ENCODE results near the gene ZCCHC8.
"Not testable (repeated sequence)": the region's sequence is repeated elsewhere in the genome, so short reads cannot be mapped to it uniquely, and the experiment has no call there.

ZCCHC8 gene

DNA sequence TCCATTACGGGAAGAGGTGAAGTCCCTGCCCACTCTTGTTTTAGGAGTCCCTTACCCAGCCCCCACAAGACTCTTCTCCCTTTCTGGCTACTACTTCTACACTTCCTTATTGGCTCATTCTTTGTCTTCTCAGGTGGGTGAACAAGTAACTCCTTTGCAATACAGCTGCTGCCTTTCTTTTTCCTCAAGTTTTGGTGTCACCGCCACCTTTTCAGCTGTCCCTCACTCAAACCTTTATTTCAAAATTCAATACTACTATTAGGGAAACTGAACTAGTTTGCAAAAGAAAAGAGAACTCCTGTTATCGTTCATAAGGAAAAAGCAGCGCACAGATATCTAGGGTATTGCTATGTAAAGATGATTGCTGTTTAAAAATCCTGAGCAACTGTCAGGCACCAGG, 19.9 kb upstream of the ZCCHC8 start:
- ATAC-seq (replicated peaks) (no peak), DNase-seq (no peak)
- no peaks in the 10 kb centered on the region for H3K9me3 Mint-ChIP-seq
- no peak overlapping the region for H3K4me3 Mint-ChIP-seq
- H3K27ac Mint-ChIP-seq, result no peak overlapping the region
- H3K27me3 Mint-ChIP-seq, result no peaks in the 10 kb centered on the region
- H3K36me3 Mint-ChIP-seq (ENCODE audit: insufficient read depth), result peaks cover 92% of the 10 kb centered on the region
- H3K4me1 Mint-ChIP-seq (ENCODE audit: low read depth in 2 of 2), result peaks cover 25 to 55% of the 10 kb centered on the region in 2 donors

GRCh38 chr12:122519418-122519817, 18.7 kb upstream of the ZCCHC8 start:
- Mint-ChIP-seq H3K4me3 (no peak overlapping the region), H3K9me3 (no peaks in the 10 kb centered on the region), H3K4me1 (ENCODE audit: low read depth in 2 of 2) (peaks cover 22 to 47% of the 10 kb centered on the region in 2 donors), H3K27ac (no peak overlapping the region), H3K36me3 (ENCODE audit: insufficient read depth) (peaks cover 96% of the 10 kb centered on the region), H3K27me3 (no peaks in the 10 kb centered on the region)
- ATAC-seq (replicated peaks) (no peak), DNase-seq (no peak)

- no peak overlapping the region for H3K4me3 Mint-ChIP-seq
- peaks cover 97% of the 10 kb centered on the region for H3K36me3 Mint-ChIP-seq (ENCODE audit: insufficient read depth)
- no peak for ATAC-seq (replicated peaks)
- no peaks in the 10 kb centered on the region for H3K9me3 Mint-ChIP-seq
- DNase-seq, result no peak
- peaks cover 17 to 42% of the 10 kb centered on the region in 2 donors for H3K4me1 Mint-ChIP-seq (ENCODE audit: low read depth in 2 of 2)
- H3K27me3 Mint-ChIP-seq, result no peaks in the 10 kb centered on the region
- peak overlapping the region in 1 of 2 donors; percentile 62 for H3K27ac Mint-ChIP-seq
Observed at GRCh38 chr12:122518908-122519307, 18.2 kb upstream of the ZCCHC8 start.

DNA sequence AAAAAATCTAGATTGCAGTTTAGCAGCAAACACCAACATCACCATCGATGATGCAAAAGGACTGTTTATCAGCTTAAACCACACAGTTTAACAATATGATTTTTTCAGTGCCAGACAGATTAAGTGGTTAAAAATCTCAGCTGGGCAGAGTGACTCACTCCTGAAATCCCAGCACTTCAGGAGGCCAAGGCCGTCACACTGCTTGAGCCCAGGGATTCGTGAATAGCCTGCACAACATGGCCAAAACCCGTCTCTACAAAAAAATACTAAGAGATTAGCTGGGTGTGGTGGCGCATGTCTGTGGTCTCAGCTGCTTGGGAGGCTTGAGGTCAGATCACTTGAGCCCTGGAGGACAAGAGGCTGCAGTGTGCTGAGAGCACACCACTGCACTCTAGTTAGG, 17.1 kb upstream of the ZCCHC8 start:
- DNase-seq (no peak), ATAC-seq (replicated peaks) (no peak)
- Mint-ChIP-seq H3K4me1 (ENCODE audit: low read depth in 2 of 2) (peaks cover 10 to 32% of the 10 kb centered on the region in 2 donors), H3K27me3 (no peaks in the 10 kb centered on the region), H3K9me3 (no peaks in the 10 kb centered on the region), H3K27ac (peak overlapping the region in 1 of 2 donors; percentile 64), H3K4me3 (no peak overlapping the region), H3K36me3 (ENCODE audit: insufficient read depth) (peaks cover 97% of the 10 kb centered on the region)

DNA sequence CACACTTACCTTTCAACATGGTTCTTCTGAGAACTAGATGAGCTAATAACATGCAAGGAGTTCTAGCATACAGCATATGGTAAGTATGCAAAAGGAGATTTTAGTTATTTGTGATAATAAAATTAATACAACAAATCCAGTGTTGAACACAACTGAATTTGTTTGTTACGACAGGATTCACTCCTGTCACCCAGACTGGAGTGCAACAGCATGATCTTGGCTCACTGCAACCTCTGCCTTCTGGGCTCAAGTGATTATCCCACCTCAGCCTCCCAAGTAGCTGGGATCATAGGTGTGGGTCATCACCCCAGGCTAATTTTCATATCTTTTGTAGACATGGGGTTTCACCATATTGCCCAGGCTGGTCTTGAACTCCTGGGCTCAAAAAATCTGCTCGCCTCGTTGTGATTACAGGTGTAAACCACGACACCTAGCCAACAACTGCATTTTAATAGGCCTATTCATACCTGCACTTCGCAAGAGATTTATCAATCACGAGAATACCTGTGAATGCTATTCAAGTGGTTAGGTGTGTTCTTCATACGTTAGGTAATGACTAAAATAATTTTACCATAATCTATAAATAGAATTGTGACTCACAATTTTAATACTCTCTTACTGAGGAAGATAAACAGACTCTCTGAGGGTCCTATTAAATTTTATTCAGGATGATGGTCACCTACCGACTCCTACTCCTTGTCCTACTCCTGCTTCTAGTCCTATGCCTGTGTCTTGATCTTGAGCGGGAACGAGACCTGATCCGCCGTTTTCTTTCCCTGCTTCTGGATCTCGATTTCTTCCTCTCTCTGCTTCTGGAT, 16.0 kb upstream of the ZCCHC8 start:
- H3K27ac Mint-ChIP-seq, result no peak overlapping the region
- H3K4me3 Mint-ChIP-seq, result no peak overlapping the region
- H3K36me3 Mint-ChIP-seq (ENCODE audit: insufficient read depth), result peaks cover 99% of the 10 kb centered on the region
- no peaks in the 10 kb centered on the region for H3K27me3 Mint-ChIP-seq
- peaks cover 8 to 23% of the 10 kb centered on the region in 2 donors for H3K4me1 Mint-ChIP-seq (ENCODE audit: low read depth in 2 of 2)
- ATAC-seq (replicated peaks), result no peak
- DNase-seq, result no peak
- H3K9me3 Mint-ChIP-seq, result no peaks in the 10 kb centered on the region

GRCh38 chr12:122515275-122515674, 14.5 kb upstream of the ZCCHC8 start:
- H3K27me3 Mint-ChIP-seq, result no peaks in the 10 kb centered on the region
- H3K27ac Mint-ChIP-seq, result no peak overlapping the region
- H3K4me1 Mint-ChIP-seq (ENCODE audit: low read depth in 2 of 2), result peaks cover 8 to 18% of the 10 kb centered on the region in 2 donors
- H3K9me3 Mint-ChIP-seq, result no peaks in the 10 kb centered on the region
- peaks cover 99% of the 10 kb centered on the region for H3K36me3 Mint-ChIP-seq (ENCODE audit: insufficient read depth)
- ATAC-seq (replicated peaks) (no peak), DNase-seq (no peak)
- no peak overlapping the region for H3K4me3 Mint-ChIP-seq

GRCh38 chr12:122513660-122514059, 12.9 kb upstream of the ZCCHC8 start:
- Mint-ChIP-seq H3K36me3 (ENCODE audit: insufficient read depth) (peaks cover 99% of the 10 kb centered on the region), H3K4me3 (no peak overlapping the region)

GRCh38 chr12:122513028-122513427, 12.3 kb upstream of the ZCCHC8 start:
- not testable (repeated sequence) for H3K27ac Mint-ChIP-seq; H3K9me3 Mint-ChIP-seq; ATAC-seq (replicated peaks); H3K27me3 Mint-ChIP-seq; H3K4me1 Mint-ChIP-seq (ENCODE audit: low read depth in 2 of 2); DNase-seq; H3K4me3 Mint-ChIP-seq
- peaks cover 99% of the 10 kb centered on the region for H3K36me3 Mint-ChIP-seq (ENCODE audit: insufficient read depth)

More at GRCh38 chr12:122513660-122514059, 12.9 kb upstream of the ZCCHC8 start:
- DNase-seq, result no peak
- Mint-ChIP-seq H3K9me3 (no peaks in the 10 kb centered on the region), H3K27ac (no peak overlapping the region), H3K4me1 (ENCODE audit: low read depth in 2 of 2) (peaks cover 2 to 8% of the 10 kb centered on the region in 2 donors), H3K27me3 (no peaks in the 10 kb centered on the region)
- no peak for ATAC-seq (replicated peaks)

DNA sequence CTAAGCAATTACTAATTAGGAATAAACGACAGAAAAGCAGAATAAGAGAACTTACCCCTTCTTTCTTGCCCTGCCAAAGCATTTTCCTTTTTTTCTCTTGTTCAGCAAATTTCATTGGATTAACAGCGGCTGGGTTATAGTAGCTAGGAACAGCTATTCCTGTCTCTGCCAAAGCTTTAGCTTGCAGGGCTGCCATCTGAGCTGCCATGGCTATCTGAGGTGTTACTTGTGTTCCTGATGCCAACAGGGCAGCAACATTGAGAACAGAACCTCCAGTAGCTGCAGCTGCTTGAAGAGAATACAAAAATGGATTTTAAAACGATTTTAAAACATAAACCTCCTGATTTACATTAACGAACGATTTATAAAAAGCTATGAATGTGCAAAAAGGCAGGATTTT, 7.4 kb upstream of the ZCCHC8 start:
- no peak for ATAC-seq (replicated peaks)
- no peaks in the 10 kb centered on the region for H3K9me3 Mint-ChIP-seq
- peaks cover 99% of the 10 kb centered on the region for H3K36me3 Mint-ChIP-seq (ENCODE audit: insufficient read depth)
- no peak overlapping the region for H3K4me3 Mint-ChIP-seq
- no peaks in the 10 kb centered on the region for H3K27me3 Mint-ChIP-seq
- no peak for DNase-seq
- no peaks in the 10 kb centered on the region for H3K4me1 Mint-ChIP-seq (ENCODE audit: low read depth in 2 of 2)
- H3K27ac Mint-ChIP-seq, result peak overlapping the region in 1 of 2 donors; percentile 29

DNA sequence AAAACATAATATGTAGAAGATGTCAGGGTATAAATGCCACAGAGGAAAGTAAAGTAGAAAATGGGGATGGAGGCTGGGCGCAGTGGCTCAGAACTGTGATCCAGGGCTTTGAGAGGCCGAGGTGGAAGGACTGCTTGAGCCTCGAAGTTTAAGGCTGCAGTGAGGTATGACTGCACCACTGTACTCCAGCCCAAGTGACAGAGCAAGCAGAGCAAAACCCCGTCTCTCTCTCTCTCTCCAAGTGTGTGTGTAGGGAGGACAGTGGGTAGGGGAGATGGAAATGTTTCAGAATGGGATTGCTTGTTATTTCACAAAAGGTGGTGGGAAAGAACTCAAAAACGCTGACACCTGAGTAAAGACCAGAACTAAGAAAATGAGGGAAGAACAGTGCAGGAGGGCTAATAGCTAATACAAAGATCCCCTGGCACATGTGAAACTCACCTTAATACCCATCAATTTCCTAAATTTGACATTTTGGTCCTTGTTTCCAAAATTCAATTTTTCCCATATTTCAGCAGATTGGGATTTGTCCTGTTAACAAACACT, 5.7 kb upstream of the ZCCHC8 start:
- H3K36me3 Mint-ChIP-seq (ENCODE audit: insufficient read depth), result peaks cover 94% of the 10 kb centered on the region
- peak overlapping the region in 1 of 2 donors; percentile 60 for H3K27ac Mint-ChIP-seq
- no peaks in the 10 kb centered on the region for H3K9me3 Mint-ChIP-seq

GRCh38 chr12:122505419-122506051, 4.8 kb upstream of the ZCCHC8 start:
- Mint-ChIP-seq H3K4me3 (no peak overlapping the region), H3K27ac (peak overlapping the region; percentile 27 to 60), H3K36me3 (ENCODE audit: insufficient read depth) (peaks cover 92% of the 10 kb centered on the region), H3K4me1 (ENCODE audit: low read depth in 2 of 2) (peaks cover 13 to 14% of the 10 kb centered on the region in 2 donors), H3K27me3 (no peaks in the 10 kb centered on the region), H3K9me3 (no peaks in the 10 kb centered on the region)
- DNase-seq (no peak), ATAC-seq (replicated peaks) (no peak)

More for the DNA sequence above, 5.7 kb upstream of the ZCCHC8 start:
- no peak overlapping the region for H3K4me3 Mint-ChIP-seq
- ATAC-seq (replicated peaks) (no peak), DNase-seq (no peak)
- H3K4me1 Mint-ChIP-seq (ENCODE audit: low read depth in 2 of 2), result peaks cover 4 to 5% of the 10 kb centered on the region in 2 donors
- H3K27me3 Mint-ChIP-seq, result no peaks in the 10 kb centered on the region

DNA sequence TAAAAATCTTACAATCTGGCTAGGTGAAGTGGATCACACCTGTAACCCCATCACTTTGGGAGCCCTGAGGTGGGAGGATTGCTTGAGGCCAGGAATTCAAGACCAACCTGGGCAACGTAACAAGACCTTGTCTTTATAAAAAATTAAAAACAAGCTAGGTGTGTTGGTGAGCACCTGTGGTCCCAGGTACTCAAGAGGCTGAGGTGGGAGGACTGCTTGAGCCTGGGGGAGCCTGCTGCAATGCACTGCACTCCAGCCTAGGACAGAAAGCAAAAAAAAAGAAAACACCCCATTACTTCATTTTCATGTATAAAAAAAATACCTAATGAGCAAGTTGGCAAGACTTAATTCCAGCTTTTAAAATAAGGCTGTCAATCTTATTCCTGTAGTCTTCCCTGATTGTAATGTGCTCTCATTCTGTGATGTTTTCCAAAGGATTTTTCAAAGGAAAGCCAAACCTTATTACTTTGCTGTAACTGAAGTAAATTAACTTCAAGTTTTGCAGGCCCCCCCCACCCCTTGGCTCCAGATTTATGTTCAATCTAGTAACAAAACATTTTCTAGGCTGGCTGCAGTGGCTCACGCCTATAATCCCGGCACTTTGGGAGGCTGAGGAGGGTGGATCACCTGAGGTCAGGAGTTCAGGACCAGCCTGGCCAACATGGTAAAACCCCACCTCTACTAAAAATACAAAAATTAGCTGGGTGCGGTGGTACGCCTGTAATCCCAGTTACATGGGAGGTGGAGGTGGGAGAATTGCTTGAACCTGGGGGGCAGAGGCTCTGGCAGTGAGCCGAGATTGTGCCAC, 3.3 kb upstream of the ZCCHC8 start:
- Mint-ChIP-seq H3K27me3 (no peaks in the 10 kb centered on the region), H3K4me3 (no peak overlapping the region), H3K4me1 (ENCODE audit: low read depth in 2 of 2) (peaks cover 19 to 20% of the 10 kb centered on the region in 2 donors), H3K9me3 (no peaks in the 10 kb centered on the region), H3K27ac (peak overlapping the region in 1 of 2 donors; percentile 16), H3K36me3 (ENCODE audit: insufficient read depth) (peaks cover 77% of the 10 kb centered on the region)
- ATAC-seq (replicated peaks) (no peak), DNase-seq (no peak)

DNA sequence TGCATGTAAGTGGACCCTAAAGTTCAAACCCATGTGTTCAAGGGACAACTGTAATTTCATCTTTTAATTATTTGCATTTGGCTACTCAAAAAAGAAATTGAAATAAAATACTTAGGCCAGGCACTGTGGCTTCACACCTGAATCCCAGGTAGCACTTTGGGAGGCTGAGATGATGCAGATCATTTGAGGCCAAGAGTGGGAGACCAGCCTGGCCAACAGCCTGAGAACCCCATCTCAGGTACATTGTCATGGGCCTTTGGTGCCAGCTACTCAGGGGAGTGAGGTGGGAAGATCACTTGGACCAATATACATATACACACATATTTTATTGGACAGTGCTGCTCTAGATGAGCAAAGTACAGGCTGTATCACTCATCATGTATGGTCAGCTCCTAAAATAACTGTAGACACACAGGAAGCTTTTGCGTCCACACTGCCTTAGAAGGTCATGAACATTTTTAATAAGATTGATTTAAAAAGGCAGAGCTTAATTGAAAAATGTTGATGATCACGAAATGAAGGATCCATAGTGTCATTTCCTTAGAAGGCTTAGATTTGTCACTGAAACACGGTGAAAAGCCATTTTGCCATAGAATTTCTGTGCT, 2.5 kb upstream of the ZCCHC8 start:
- Mint-ChIP-seq H3K36me3 (ENCODE audit: insufficient read depth) (peaks cover 71% of the 10 kb centered on the region), H3K27ac (peak overlapping the region in 1 of 2 donors; percentile 16), H3K9me3 (no peaks in the 10 kb centered on the region), H3K4me3 (no peak overlapping the region), H3K4me1 (ENCODE audit: low read depth in 2 of 2) (peaks cover 22 to 26% of the 10 kb centered on the region in 2 donors), H3K27me3 (no peaks in the 10 kb centered on the region)
- DNase-seq (no peak), ATAC-seq (replicated peaks) (no peak)

Data from effector memory CD8-positive, alpha-beta T cell (primary cell).